Measurements from ENCODE around the gene UMAD1. TPM values are rescaled to one million over a fixed set of nuclear protein-coding genes. Genes with fewer than 3 reads are reported as not detected.

Gene UMAD1
- polyA plus RNA-seq, 3 donors, result 6.2 to 22.7 (median 18.6) TPM

DNA sequence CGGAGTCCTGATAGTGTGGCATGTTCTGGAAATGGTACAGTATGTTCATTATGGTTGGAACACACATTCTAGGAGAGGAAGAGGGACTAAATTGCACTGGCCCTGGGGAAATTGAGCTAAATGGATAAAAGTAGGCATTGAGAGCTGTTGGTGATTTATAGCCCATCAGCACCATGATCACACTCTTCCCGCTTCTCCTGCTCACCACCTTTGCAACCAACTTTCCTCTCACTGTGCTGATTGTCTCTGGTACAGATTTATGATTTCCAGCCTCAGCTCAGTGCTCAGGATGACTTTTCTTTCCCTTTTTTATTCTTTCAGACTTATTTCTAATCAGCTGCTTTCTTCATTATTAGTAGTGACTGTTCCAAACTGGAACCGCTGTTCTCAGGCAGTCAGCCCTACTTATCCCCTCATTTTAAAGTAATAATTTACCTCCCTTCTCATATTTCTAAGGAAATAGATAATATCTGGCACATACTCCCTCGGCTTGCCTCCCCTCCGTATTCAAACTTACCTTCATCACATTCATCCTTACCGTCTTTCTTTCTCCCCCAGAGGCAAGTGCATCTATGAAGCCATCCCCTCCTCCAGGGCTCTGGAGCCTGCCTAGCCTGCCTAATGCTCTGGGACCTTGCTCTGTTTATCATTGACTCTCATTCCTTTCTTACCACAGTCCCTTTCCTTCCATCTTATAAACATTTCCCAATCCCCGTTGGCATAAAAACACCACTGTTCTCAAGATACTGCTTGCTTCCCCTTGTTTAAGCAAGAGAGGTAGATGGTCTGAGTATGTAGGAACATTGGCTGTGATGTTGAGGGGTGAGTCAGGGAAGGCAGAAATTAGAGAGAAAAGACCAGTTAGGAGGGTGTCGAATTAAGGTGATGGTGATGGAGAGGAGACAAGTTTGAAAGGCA lies 129.4 kb downstream of the UMAD1 start:
- 95% methylated on average over 5 of the region's 8 CpGs for WGBS (ENCODE audit: insufficient coverage)
- Mint-ChIP-seq H3K27ac (peak overlapping the region in 1 of 7 donors; percentile 14), H3K4me1 (peaks cover 5% of the 10 kb centered on the region), H3K4me3 (no peak overlapping the region), H3K36me3 (peaks cover 0 to 2% of the 10 kb centered on the region in 2 donors), H3K9me3 (peaks cover 0 to 4% (median 0%) of the 10 kb centered on the region in 7 donors), H3K27me3 (ENCODE audit: low read depth in 3 of 3) (no peaks in the 10 kb centered on the region)
- Histone ChIP-seq H3K4me2 (replicated peaks; ENCODE audit: extremely low read depth, low read length, poor library complexity, severe bottlenecking) (no peak overlapping the region), H3K79me2 (ENCODE audit: insufficient read depth, low read length) (no peaks in the 10 kb centered on the region), H3K9me3 (replicated peaks in 1 of 2; ENCODE audit: control insufficient read depth in 1 of 2, insufficient read depth in 1 of 2, low read length in 2 of 2) (no peaks in the 10 kb centered on the region), H4K20me1 (ENCODE audit: insufficient read depth, low read length) (no peaks in the 10 kb centered on the region), H3K9ac (ENCODE audit: insufficient read depth, low read length, poor library complexity, severe bottlenecking) (no peak overlapping the region), H3K4me3 (replicated peaks in 1 of 3; ENCODE audit: low read depth in 2 of 3, low read length in 3 of 3) (no peak overlapping the region), H3K27me3 (ENCODE audit: control insufficient read depth in 2 of 2, insufficient read depth in 2 of 2, low read length in 2 of 2) (no peaks in the 10 kb centered on the region), H3K27ac (ENCODE audit: low read depth in 1 of 2, low read length in 2 of 2) (no peak overlapping the region), H2AFZ (ENCODE audit: insufficient read depth, low read depth, low read length, poor library complexity, severe bottlenecking) (no peak overlapping the region), H3K36me3 (replicated peaks in 1 of 2; ENCODE audit: control insufficient read depth in 1 of 2, insufficient read depth in 2 of 2, low read length in 2 of 2) (no peaks in the 10 kb centered on the region), H3K4me1 (ENCODE audit: control insufficient read depth in 1 of 2, insufficient read depth in 2 of 2, low read length in 2 of 2) (no peaks in the 10 kb centered on the region)
- TF ChIP-seq, protein P1, sequence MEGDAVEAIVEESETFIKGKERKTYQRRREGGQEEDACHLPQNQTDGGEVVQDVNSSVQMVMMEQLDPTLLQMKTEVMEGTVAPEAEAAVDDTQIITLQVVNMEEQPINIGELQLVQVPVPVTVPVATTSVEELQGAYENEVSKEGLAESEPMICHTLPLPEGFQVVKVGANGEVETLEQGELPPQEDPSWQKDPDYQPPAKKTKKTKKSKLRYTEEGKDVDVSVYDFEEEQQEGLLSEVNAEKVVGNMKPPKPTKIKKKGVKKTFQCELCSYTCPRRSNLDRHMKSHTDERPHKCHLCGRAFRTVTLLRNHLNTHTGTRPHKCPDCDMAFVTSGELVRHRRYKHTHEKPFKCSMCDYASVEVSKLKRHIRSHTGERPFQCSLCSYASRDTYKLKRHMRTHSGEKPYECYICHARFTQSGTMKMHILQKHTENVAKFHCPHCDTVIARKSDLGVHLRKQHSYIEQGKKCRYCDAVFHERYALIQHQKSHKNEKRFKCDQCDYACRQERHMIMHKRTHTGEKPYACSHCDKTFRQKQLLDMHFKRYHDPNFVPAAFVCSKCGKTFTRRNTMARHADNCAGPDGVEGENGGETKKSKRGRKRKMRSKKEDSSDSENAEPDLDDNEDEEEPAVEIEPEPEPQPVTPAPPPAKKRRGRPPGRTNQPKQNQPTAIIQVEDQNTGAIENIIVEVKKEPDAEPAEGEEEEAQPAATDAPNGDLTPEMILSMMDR (IDR thresholded peaks at IDR 0.05), result no peak
- intact Hi-C loops (cut with micrococcal nuclease), result no loop called here
- DNase-seq, result no peak

DNA sequence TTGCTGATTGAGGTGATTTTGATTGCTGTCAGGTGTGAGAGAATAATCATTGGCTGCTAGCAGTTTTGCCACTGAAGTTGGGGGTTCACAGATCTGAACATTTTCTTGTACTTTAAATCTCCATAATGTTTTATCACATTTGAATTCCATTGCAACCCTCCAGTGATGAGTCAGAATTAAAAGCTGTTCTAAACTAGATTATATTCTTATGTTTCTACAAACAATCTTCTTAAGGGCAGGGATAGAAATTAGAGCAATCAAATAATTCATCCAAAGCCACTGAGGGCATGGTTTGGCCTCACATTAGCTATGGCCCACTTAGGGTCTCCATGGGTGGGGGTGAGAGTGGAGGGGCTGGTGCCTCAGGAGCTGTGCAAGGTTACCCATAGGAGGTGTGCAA lies 130.9 kb downstream of the UMAD1 start:
- Histone ChIP-seq H3K4me3 (replicated peaks in 1 of 3; ENCODE audit: low read depth in 2 of 3, low read length in 3 of 3) (no peak overlapping the region), H3K9ac (ENCODE audit: insufficient read depth, low read length, poor library complexity, severe bottlenecking) (no peak overlapping the region), H3K79me2 (ENCODE audit: insufficient read depth, low read length) (no peaks in the 10 kb centered on the region), H3K36me3 (replicated peaks in 1 of 2; ENCODE audit: control insufficient read depth in 1 of 2, insufficient read depth in 2 of 2, low read length in 2 of 2) (no peaks in the 10 kb centered on the region), H3K9me3 (replicated peaks in 1 of 2; ENCODE audit: control insufficient read depth in 1 of 2, insufficient read depth in 1 of 2, low read length in 2 of 2) (no peaks in the 10 kb centered on the region), H3K27ac (ENCODE audit: low read depth in 1 of 2, low read length in 2 of 2) (no peak overlapping the region), H4K20me1 (ENCODE audit: insufficient read depth, low read length) (no peaks in the 10 kb centered on the region), H3K27me3 (ENCODE audit: control insufficient read depth in 2 of 2, insufficient read depth in 2 of 2, low read length in 2 of 2) (no peaks in the 10 kb centered on the region), H3K4me2 (replicated peaks; ENCODE audit: extremely low read depth, low read length, poor library complexity, severe bottlenecking) (no peak overlapping the region), H2AFZ (ENCODE audit: insufficient read depth, low read depth, low read length, poor library complexity, severe bottlenecking) (no peak overlapping the region), H3K4me1 (ENCODE audit: control insufficient read depth in 1 of 2, insufficient read depth in 2 of 2, low read length in 2 of 2) (no peaks in the 10 kb centered on the region)
- Mint-ChIP-seq H3K27me3 (ENCODE audit: low read depth in 3 of 3) (no peaks in the 10 kb centered on the region), H3K9me3 (peaks cover 0 to 4% (median 0%) of the 10 kb centered on the region in 7 donors), H3K4me1 (peaks cover 5% of the 10 kb centered on the region), H3K36me3 (peaks cover 0 to 2% of the 10 kb centered on the region in 2 donors), H3K4me3 (no peak overlapping the region), H3K27ac (no peak overlapping the region)
- DNase-seq, result no peak
- intact Hi-C loops (cut with micrococcal nuclease), result no loop called here
- TF ChIP-seq, protein P1 (IDR thresholded peaks at IDR 0.05), result no peak

Measured in CD14-positive monocyte (primary cell).